ENCODE data around the gene TK1. TPM values are rescaled to one million over a fixed set of nuclear protein-coding genes. Genes with fewer than 3 reads are reported as not detected.
"Not testable (repeated sequence)": the region's sequence is repeated elsewhere in the genome, so short reads cannot be mapped to it uniquely, and the experiment has no call there.

TK1 gene
- polyA plus RNA-seq, 2 of the 4 experiments (the other 2 are of a cell fraction) = 90.9 to 355 TPM

DNA sequence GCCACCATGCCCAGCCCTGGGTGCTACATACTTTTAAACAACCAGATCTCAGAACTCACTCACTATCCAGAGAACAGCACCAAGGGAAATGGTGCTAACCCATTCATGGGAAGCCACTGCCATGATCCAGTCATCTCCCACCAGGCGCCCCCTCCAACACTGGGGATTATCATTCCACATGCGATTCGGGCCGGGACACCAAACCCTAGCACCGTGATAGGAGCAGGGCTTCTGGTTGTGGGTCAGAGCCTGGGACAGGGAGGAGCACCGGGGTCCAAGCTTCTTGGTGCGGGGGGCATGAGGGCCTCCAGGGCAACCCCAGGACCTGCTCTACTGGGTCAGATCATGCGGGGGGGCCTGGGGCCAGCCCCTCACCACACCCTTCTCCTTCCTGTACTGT is 49.0 kb upstream of the TK1 start:
- no peak overlapping the region for H3K4me3 ChIP-seq
- DNase-seq (ENCODE audit: low read depth in 1 of 2, low spot score in 1 of 2) = no peak
- TF ChIP-seq CBX2 (IDR thresholded peaks at IDR 0.05; ENCODE audit: borderline replicate concordance, low read depth) (no peak), CBX8 (IDR thresholded peaks at IDR 0.05) (no peak), RNF2 (IDR thresholded peaks at IDR 0.05; ENCODE audit: borderline replicate concordance, low read depth) (no peak), SMC3 (IDR thresholded peaks at IDR 0.05) (no peak)
- TF ChIP-seq, protein P1, sequence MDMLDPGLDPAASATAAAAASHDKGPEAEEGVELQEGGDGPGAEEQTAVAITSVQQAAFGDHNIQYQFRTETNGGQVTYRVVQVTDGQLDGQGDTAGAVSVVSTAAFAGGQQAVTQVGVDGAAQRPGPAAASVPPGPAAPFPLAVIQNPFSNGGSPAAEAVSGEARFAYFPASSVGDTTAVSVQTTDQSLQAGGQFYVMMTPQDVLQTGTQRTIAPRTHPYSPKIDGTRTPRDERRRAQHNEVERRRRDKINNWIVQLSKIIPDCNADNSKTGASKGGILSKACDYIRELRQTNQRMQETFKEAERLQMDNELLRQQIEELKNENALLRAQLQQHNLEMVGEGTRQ (IDR thresholded peaks at IDR 0.05) = no peak
- ATAC-seq = no peak
- H3K27ac ChIP-seq = no peak overlapping the region
- H3K4me1 ChIP-seq = no peaks in the 10 kb centered on the region; the same call in 2 of the 3 replicates
- H3K9me3 ChIP-seq = no peaks in the 10 kb centered on the region
- ChIA-PET POLR2A (no interaction called here), CTCF (interaction anchor here (0.6 to 10.4 kb wide), 4 partner anchors 14 to 835 kb away, joined by 3 to 159 read pairs (median 4); no protein-coding TSS in a partner anchor)
- 74% methylated on average over 7 of the region's 8 CpGs for WGBS (ENCODE audit: missing lambda C conversion rate)
- no peak for FAIRE-seq
- H3K4me2 ChIP-seq = no peak overlapping the region

DNA sequence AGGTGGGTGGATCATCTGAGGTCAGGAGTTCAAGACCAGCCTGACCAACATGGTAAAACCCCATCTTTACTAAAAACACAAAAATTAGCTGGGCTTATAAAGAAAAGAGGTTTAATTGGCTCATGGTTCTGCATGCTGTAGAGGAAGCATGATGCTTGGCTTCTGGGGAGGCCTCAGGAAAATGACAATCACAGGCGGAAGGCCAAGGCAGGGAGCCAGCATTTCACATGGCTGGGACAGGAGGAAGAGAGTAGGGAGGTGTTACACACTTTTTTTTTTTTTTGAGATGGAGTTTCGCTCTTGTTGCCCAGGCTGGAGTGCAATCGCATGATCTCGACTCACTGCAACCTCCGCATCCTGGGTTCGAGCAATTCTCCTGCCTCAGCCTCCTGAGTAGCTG is 48.2 kb upstream of the TK1 start:
- H3K4me3 ChIP-seq; H3K9me3 ChIP-seq; POLR2A ChIA-PET; H3K4me2 ChIP-seq; H3K27ac ChIP-seq; ATAC-seq; FAIRE-seq; H3K4me1 ChIP-seq; DNase-seq (ENCODE audit: low read depth in 1 of 2, low spot score in 1 of 2): not testable (repeated sequence)
- CTCF ChIA-PET = interaction anchor here (0.7 to 10.4 kb wide), 3 partner anchors 15 to 400 kb away, joined by 3 to 159 read pairs (median 4); no protein-coding TSS in a partner anchor
- 93% methylated on average over 6 of the region's 6 CpGs for whole genome bisulfite sequencing (ENCODE audit: missing lambda C conversion rate)

DNA sequence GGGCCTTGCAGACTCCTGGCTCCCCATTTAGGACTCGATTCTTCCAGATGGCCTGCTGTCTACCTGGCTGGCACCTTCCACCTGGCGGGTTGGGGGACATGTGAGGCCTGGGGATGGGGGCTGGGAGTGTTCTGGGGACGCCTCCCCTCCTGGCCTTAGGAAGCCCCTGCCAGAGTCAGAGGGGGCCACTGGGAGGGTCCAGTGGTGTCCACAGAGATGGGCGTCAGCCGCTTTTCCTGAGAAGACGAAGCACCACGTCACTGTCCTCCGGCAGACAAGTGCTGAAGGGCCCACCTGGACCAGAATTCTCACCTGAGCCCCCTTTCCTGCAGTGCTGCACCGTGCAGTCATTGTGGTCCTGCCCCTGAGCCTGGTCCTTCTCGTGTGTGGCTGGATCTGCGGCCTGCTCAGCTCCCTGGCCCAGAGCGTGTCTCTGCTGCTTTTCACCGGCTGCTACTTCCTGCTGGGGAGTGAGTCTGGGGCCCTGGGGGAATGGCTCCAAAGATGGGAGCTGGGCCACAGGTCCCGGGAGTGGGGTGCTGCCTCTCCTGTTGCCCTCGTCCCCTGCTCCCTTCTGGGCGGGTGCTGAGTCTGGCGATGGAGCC is 47.5 kb upstream of the TK1 start:
- Histone ChIP-seq H3K27ac (no peak overlapping the region), H3K4me1 (no peaks in the 10 kb centered on the region; the same call in 2 of the 3 replicates), H3K9me3 (no peaks in the 10 kb centered on the region), H3K4me3 (no peak overlapping the region), H3K4me2 (no peak overlapping the region)
- DNase-seq (ENCODE audit: low read depth in 1 of 2, low spot score in 1 of 2) (no peak), ATAC-seq (no peak), FAIRE-seq (no peak)
- CTCF ChIA-PET = interaction anchor here (0.6 to 10.4 kb wide), 5 partner anchors 13 to 191 kb away, joined by 3 to 159 read pairs (median 3); no protein-coding TSS in a partner anchor
- TF ChIP-seq TP53 (CRISPR knock-in tag; IDR thresholded peaks at IDR 0.05) (no peak), KDM1A (IDR thresholded peaks at IDR 0.05; ENCODE audit: low read depth) (no peak), JUNB (IDR thresholded peaks at IDR 0.05) (no peak), RAD21 (conservative IDR thresholded peaks at IDR 0.05 in 1 of 2, IDR thresholded peaks at IDR 0.05 in 1 of 2) (no peak), RFX5 (IDR thresholded peaks at IDR 0.05) (no peak), HOXB5 (CRISPR knock-in tag; IDR thresholded peaks at IDR 0.05) (no peak), CHD4 (IDR thresholded peaks at IDR 0.05; ENCODE audit: borderline replicate concordance) (no peak), CEBPB (IDR thresholded peaks at IDR 0.05) (no peak), ZC3H11A (IDR thresholded peaks at IDR 0.05) (no peak), JUN (IDR thresholded peaks at IDR 0.05) (no peak), NPAS2 (CRISPR knock-in tag; IDR thresholded peaks at IDR 0.05; ENCODE audit: borderline replicate concordance) (no peak), HEYL (CRISPR knock-in tag; IDR thresholded peaks at IDR 0.05) (no peak), FOXS1 (CRISPR knock-in tag; IDR thresholded peaks at IDR 0.05) (no peak)
- TF ChIP-seq, protein P1 (IDR thresholded peaks at IDR 0.05) = no peak
- TF ChIP-seq, protein P2, sequence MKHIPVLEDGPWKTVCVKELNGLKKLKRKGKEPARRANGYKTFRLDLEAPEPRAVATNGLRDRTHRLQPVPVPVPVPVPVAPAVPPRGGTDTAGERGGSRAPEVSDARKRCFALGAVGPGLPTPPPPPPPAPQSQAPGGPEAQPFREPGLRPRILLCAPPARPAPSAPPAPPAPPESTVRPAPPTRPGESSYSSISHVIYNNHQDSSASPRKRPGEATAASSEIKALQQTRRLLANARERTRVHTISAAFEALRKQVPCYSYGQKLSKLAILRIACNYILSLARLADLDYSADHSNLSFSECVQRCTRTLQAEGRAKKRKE (CRISPR knock-in tag; IDR thresholded peaks at IDR 0.05; ENCODE audit: low read depth) = no peak
- TF ChIP-seq, protein P3, sequence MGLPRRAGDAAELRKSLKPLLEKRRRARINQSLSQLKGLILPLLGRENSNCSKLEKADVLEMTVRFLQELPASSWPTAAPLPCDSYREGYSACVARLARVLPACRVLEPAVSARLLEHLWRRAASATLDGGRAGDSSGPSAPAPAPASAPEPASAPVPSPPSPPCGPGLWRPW (IDR thresholded peaks at IDR 0.05) = no peak
- TF ChIP-seq, protein P4, sequence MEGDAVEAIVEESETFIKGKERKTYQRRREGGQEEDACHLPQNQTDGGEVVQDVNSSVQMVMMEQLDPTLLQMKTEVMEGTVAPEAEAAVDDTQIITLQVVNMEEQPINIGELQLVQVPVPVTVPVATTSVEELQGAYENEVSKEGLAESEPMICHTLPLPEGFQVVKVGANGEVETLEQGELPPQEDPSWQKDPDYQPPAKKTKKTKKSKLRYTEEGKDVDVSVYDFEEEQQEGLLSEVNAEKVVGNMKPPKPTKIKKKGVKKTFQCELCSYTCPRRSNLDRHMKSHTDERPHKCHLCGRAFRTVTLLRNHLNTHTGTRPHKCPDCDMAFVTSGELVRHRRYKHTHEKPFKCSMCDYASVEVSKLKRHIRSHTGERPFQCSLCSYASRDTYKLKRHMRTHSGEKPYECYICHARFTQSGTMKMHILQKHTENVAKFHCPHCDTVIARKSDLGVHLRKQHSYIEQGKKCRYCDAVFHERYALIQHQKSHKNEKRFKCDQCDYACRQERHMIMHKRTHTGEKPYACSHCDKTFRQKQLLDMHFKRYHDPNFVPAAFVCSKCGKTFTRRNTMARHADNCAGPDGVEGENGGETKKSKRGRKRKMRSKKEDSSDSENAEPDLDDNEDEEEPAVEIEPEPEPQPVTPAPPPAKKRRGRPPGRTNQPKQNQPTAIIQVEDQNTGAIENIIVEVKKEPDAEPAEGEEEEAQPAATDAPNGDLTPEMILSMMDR (IDR thresholded peaks at IDR 0.05) = no peak
- TF ChIP-seq, protein P5, sequence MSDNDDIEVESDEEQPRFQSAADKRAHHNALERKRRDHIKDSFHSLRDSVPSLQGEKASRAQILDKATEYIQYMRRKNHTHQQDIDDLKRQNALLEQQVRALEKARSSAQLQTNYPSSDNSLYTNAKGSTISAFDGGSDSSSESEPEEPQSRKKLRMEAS (IDR thresholded peaks at IDR 0.05) = no peak
- POLR2A ChIA-PET = no interaction called here
- 73% methylated on average over 17 of the region's 17 CpGs for WGBS (ENCODE audit: missing lambda C conversion rate)
